ENCODE data around the gene KLHL21.
"Not testable (repeated sequence)": the region's sequence is repeated elsewhere in the genome, so short reads cannot be mapped to it uniquely, and the experiment has no call there.

KLHL21 gene

GRCh38 chr1:6602669-6603237, at the start of gene KLHL21:
Gene KLHL21 (minus strand): TSS chr1:6602869. CDS start chr1:6602817, 52 bp downstream.
- DNase-seq = peak; percentile 86

GRCh38 chr1:6651909-6652308, 49.2 kb upstream of the KLHL21 start:
- no peak for DNase-seq

GRCh38 chr1:6648556-6648955, 45.9 kb upstream of the KLHL21 start:
- no peak for DNase-seq

- DNase-seq = peak; percentile 65
Observed at GRCh38 chr1:6646499-6647148, 44.0 kb upstream of the KLHL21 start.

- no peak for DNase-seq
Observed at GRCh38 chr1:6645018-6645417, 42.3 kb upstream of the KLHL21 start.

- not testable (repeated sequence) for DNase-seq
Observed at GRCh38 chr1:6640867-6641266, 38.2 kb upstream of the KLHL21 start.

- no peak for DNase-seq
Observed at GRCh38 chr1:6638226-6638625, 35.6 kb upstream of the KLHL21 start.

- DNase-seq = no peak
Observed at GRCh38 chr1:6637770-6638169, 35.1 kb upstream of the KLHL21 start.

- not testable (repeated sequence) for DNase-seq
Observed at GRCh38 chr1:6636778-6637177, 34.1 kb upstream of the KLHL21 start.

- no peak for DNase-seq
Observed at GRCh38 chr1:6635910-6636760, 33.5 kb upstream of the KLHL21 start.

GRCh38 chr1:6635161-6635909, 32.7 kb upstream of the KLHL21 start:
- DNase-seq = no peak

- peak; percentile 44 for DNase-seq
Observed at GRCh38 chr1:6634371-6635052, 31.8 kb upstream of the KLHL21 start.

GRCh38 chr1:6632588-6633514, 30.2 kb upstream of the KLHL21 start:
- DNase-seq = no peak

GRCh38 chr1:6631058-6631457, 28.4 kb upstream of the KLHL21 start:
- no peak for DNase-seq

GRCh38 chr1:6630027-6630426, 27.4 kb upstream of the KLHL21 start:
- no peak for DNase-seq

GRCh38 chr1:6628971-6629479, 26.4 kb upstream of the KLHL21 start:
- DNase-seq = no peak

GRCh38 chr1:6627841-6628545, 25.3 kb upstream of the KLHL21 start:
- no peak for DNase-seq

- no peak for DNase-seq
Observed at GRCh38 chr1:6627031-6627430, 24.4 kb upstream of the KLHL21 start.

- peak; percentile 10 for DNase-seq
Observed at GRCh38 chr1:6625584-6626149, 23.0 kb upstream of the KLHL21 start.

Measured in CD4-positive, alpha-beta T cell treated with Interleukin-10 for 1 hour (primary cell).